ENCODE results near the gene ISCA1. TPM values are rescaled to one million over a fixed set of nuclear protein-coding genes. Genes with fewer than 3 reads are reported as not detected.

ISCA1 gene
- 10 to 100 TPM; 43.3 to 81.2 (median 57.6) TPM for total RNA-seq

DNA sequence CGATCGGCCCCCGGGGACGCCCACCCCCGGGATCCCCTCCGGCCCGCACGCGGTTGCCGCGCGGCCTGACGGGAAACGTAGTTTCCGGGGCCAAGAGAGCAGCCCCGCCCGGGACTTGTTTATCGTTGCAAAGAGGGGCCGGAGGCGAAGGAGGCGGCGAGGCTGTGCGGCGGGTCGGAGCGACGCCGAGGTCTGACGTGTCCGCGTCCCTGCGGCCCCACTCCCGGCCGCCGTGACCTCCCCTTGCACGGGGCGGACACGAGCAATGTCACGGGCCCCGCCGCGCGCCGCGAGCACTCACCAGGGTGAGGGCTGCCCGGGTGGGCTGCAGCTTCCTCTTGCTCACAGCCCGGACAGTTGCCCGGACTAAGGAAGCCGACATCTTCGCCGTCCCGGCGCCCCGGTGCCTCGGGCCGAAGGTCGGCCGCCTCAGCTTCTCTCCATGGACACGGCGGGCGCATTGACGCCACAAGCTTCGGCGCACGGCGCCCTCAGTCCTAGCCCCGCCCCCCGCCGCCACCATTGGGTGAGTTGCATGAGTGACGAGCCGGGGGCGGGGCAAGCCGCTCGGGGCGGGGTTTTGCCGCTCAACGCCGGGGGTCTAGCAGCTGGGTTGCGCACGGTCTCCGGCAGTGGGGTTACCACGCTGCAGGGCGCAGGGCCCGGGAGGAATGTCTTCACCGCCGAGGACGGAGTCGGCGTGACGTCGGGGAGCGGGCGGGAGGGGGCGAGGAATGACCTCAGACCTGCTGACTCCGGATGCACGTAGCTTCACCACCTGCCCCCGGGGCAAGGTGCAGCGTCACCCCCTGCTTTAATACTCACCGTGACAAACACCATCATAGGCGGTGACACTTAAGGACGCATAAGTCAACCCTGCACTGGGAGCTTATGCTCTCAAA is at the start of gene ISCA1:
Gene ISCA1, minus strand, starts transcription at position 462 of the 902 bp plus-strand sequence. Its CDS starts 80 bp downstream, at position 382.
- Histone ChIP-seq H3K4me1 (peaks cover 0 to 50% (median 16%) of the 10 kb centered on the region in 3 donors), H3K36me3 (peaks cover 0 to under 1% of the 10 kb centered on the region in 2 donors), H3K27ac (peak within 1 kb of the TSS; percentile 87 to 99 (median 98)), H3K9me3 (no peaks in the 10 kb centered on the region), H3K4me3 (peak within 1 kb of the TSS; percentile 76 to 93), H3K27me3 (no peaks in the 10 kb centered on the region)
- TF ChIP-seq, protein P1, sequence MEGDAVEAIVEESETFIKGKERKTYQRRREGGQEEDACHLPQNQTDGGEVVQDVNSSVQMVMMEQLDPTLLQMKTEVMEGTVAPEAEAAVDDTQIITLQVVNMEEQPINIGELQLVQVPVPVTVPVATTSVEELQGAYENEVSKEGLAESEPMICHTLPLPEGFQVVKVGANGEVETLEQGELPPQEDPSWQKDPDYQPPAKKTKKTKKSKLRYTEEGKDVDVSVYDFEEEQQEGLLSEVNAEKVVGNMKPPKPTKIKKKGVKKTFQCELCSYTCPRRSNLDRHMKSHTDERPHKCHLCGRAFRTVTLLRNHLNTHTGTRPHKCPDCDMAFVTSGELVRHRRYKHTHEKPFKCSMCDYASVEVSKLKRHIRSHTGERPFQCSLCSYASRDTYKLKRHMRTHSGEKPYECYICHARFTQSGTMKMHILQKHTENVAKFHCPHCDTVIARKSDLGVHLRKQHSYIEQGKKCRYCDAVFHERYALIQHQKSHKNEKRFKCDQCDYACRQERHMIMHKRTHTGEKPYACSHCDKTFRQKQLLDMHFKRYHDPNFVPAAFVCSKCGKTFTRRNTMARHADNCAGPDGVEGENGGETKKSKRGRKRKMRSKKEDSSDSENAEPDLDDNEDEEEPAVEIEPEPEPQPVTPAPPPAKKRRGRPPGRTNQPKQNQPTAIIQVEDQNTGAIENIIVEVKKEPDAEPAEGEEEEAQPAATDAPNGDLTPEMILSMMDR (IDR thresholded peaks at IDR 0.05) = no peak
- TF ChIP-seq POLR2AphosphoS5 (IDR thresholded peaks at IDR 0.05) (peak; percentile 85), POLR2A (IDR thresholded peaks at IDR 0.05) (peak; percentile 86 to 87), EP300 (IDR thresholded peaks at IDR 0.05) (no peak)
- WGBS, 2 donors (ENCODE audit: low coverage in 1 of 2) = 4% methylated on average over 5 of the region's 101 CpGs; no CpG with 5 or more reads in 1 of the 2 donors
- peak; percentile 94 for ATAC-seq

DNA sequence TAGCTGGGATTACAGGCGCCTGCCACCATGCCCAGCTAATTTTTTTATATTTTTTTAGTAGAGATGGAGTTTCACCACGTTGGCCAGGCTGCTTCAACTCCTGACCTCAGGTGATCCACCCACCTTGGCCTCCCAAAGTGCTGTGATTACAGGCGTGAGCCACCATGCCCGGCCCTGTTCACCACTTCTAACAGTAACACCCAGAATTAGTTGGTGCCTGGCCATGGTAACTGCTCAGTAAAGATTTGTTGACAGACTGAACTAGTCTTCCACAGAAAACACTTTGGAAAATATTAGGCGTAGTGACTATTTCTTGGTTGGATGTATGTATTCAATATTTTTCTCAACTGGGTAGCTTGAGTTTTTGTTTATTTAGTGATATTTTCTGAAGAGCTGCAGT is 47.8 kb upstream of the ISCA1 start:
- H3K36me3 ChIP-seq = peaks cover under 1 to 92% of the 10 kb centered on the region in 2 donors
- no peak for ATAC-seq

DNA sequence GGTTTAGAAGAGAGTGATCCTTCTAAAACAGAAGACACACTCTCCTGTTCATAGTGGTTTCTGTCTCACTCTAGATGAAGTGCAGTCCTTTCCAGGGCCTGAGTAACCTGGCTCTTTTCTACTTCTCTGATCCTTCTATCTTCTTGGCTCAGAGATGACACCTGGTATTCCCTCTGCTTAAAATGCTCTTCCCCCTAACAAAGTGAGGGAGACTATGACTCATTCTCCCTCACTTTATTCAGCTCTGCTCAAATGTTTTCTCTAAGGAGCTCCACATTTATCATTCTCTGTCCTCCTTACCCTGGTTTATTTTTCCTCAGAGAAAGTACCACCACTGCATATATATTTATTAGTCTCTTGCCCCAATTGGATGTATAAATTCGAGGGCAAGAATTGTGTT is 47.3 kb upstream of the ISCA1 start:
- H3K4me3 ChIP-seq = no peak overlapping the region
- H3K27ac ChIP-seq = no peak overlapping the region
- TF ChIP-seq EP300 (IDR thresholded peaks at IDR 0.05) (no peak), POLR2A (IDR thresholded peaks at IDR 0.05) (no peak), POLR2AphosphoS5 (IDR thresholded peaks at IDR 0.05) (no peak)
- TF ChIP-seq, protein P1 (IDR thresholded peaks at IDR 0.05) = no peak
- WGBS, 2 donors (ENCODE audit: low coverage in 1 of 2) = 56% methylated on average over 1 of the region's 1 CpG; no CpG with 5 or more reads in 1 of the 2 donors
- H3K27me3 ChIP-seq = no peaks in the 10 kb centered on the region
- no peaks in the 10 kb centered on the region for H3K9me3 ChIP-seq
- H3K36me3 ChIP-seq = peaks cover 0 to 92% of the 10 kb centered on the region in 2 donors
- no peaks in the 10 kb centered on the region for H3K4me1 ChIP-seq
- no peak for ATAC-seq

More for the DNA sequence above, 47.8 kb upstream of the ISCA1 start:
- TF ChIP-seq EP300 (IDR thresholded peaks at IDR 0.05) = no peak
- TF ChIP-seq, protein P1 (IDR thresholded peaks at IDR 0.05) = no peak
- TF ChIP-seq POLR2A (IDR thresholded peaks at IDR 0.05) = no peak
- TF ChIP-seq POLR2AphosphoS5 (IDR thresholded peaks at IDR 0.05) = no peak
- no peaks in the 10 kb centered on the region for H3K27me3 ChIP-seq
- H3K4me3 ChIP-seq = no peak overlapping the region
- WGBS, 2 donors (ENCODE audit: low coverage in 1 of 2) = 90 to 97% methylated on average over 2 of the region's 5 CpGs
- no peak overlapping the region for H3K27ac ChIP-seq
- H3K4me1 ChIP-seq = no peaks in the 10 kb centered on the region
- no peaks in the 10 kb centered on the region for H3K9me3 ChIP-seq

DNA sequence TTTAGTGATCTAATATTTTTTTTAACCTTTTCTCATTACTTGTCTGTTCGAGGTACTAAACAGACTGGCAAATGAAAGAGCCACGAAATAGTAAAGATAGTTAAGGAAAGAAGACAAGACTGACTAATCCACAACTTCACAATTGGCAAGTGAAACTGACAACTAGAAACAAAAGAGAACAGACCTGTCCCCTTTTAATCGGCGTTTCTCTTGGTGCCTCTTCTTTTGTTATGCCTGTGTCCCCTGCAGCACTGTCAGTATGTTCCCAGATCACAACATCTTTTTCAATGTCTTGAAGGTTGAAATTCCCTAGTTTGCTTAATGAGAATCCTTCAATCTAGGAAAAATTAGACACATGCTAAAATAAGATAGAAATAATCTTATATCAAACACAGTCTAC is 45.8 kb upstream of the ISCA1 start:
- H3K9me3 ChIP-seq = no peaks in the 10 kb centered on the region
- peaks cover 5 to 93% of the 10 kb centered on the region in 2 donors for H3K36me3 ChIP-seq
- no peak overlapping the region for H3K4me3 ChIP-seq
- H3K4me1 ChIP-seq = no peaks in the 10 kb centered on the region
- ATAC-seq = no peak
- whole genome bisulfite sequencing, 2 donors (ENCODE audit: low coverage in 1 of 2) = 46 to 59% methylated on average over 4 of the region's 4 CpGs
- TF ChIP-seq EP300 (IDR thresholded peaks at IDR 0.05) = no peak
- TF ChIP-seq, protein P1 (IDR thresholded peaks at IDR 0.05) = no peak
- TF ChIP-seq POLR2A (IDR thresholded peaks at IDR 0.05) = no peak
- no peak for TF ChIP-seq POLR2AphosphoS5 (IDR thresholded peaks at IDR 0.05)
- no peaks in the 10 kb centered on the region for H3K27me3 ChIP-seq
- H3K27ac ChIP-seq = no peak overlapping the region
